Caco-2 (cell line): ENCODE results near the gene RASGEF1C. TPM values are rescaled to one million over a fixed set of nuclear protein-coding genes. Genes with fewer than 3 reads are reported as not detected.

Experiments used
- BruUV-seq: library from RNA; stranded (reverse); fragments of 400-500 nt; replicated peaks from 2 replicates; lab custom pipeline; 2021; lab: Mats Ljungman, UMichigan
- CTCF ChIA-PET: fragments of 300-600 bp; sonication (Branson Sonifier 250); formaldehyde crosslinking; loops from one replicate; lab custom pipeline; 2022; ENCODE audit warnings: antibody characterized with exemption; lab: Charles Lee
- POLR2A ChIA-PET: fragments of 300-600 bp; sonication (Branson Sonifier 250); formaldehyde crosslinking; loops from one replicate; lab custom pipeline; 2022; ENCODE audit warnings: antibody characterized with exemption; lab: Charles Lee
- DNase-seq, 2 experiments: peaks; one replicate each; pipeline versions ENCODE4 v3.0.0 to v3.0.0-alpha.2; 2020 to 2022
- H3K27me3 ChIP-seq: replicated peaks from 2 replicates; pipeline ENCODE4 v1.6.0; 2011; ENCODE audit warnings: low read length; ENCODE audit not compliant: control insufficient read depth, insufficient read depth
- H3K36me3 ChIP-seq: 2 replicates; pipeline ENCODE4 v1.5.1; 2011; ENCODE audit warnings: low read length; ENCODE audit not compliant: control insufficient read depth, insufficient read depth
- H3K4me1 ChIP-seq: fragments of 250-450 bp; sonication (Bioruptor Pico); 2 replicates; pipeline ENCODE4 v1.5.1; 2020; ENCODE audit warnings: mild to moderate bottlenecking
- H3K4me3 ChIP-seq: 2 replicates; pipeline ENCODE4 v1.5.1; 2011; ENCODE audit warnings: low read depth, mild to moderate bottlenecking, control low read depth, low read length
- H3K9me3 ChIP-seq: fragments of 250-450 bp; sonication (Bioruptor Pico); 2 replicates; pipeline ENCODE4 v1.5.1; 2020; ENCODE audit warnings: mild to moderate bottlenecking, moderate library complexity
- H3K27ac Mint-ChIP-seq: one replicate; pipeline ENCODE4 v1.8.0; 2022; ENCODE audit warnings: mixed read lengths; ENCODE audit not compliant: unreplicated experiment
- H3K27me3 Mint-ChIP-seq: one replicate; pipeline ENCODE4 v1.8.0; 2022; ENCODE audit warnings: mixed read lengths; ENCODE audit not compliant: insufficient read depth, unreplicated experiment
- H3K36me3 Mint-ChIP-seq: one replicate; pipeline ENCODE4 v1.8.0; 2022; ENCODE audit warnings: mild to moderate bottlenecking, mixed read lengths; ENCODE audit not compliant: insufficient read depth, unreplicated experiment
- H3K4me1 Mint-ChIP-seq: one replicate; pipeline ENCODE4 v1.8.0; 2022; ENCODE audit warnings: low read depth, mixed read lengths; ENCODE audit not compliant: unreplicated experiment
- H3K4me3 Mint-ChIP-seq: one replicate; pipeline ENCODE4 v1.8.0; 2022; ENCODE audit warnings: mild to moderate bottlenecking, moderate library complexity, mixed read lengths; ENCODE audit not compliant: unreplicated experiment
- H3K9me3 Mint-ChIP-seq: one replicate; pipeline ENCODE4 v1.8.0; 2022; ENCODE audit warnings: mixed read lengths; ENCODE audit not compliant: unreplicated experiment
- intact Hi-C: fragments of 100-400 bp; cut with micrococcal nuclease; formaldehyde crosslinking; loops from one replicate; pipeline ENCODE4 v1.10.0; 2022; ENCODE audit not compliant: unreplicated experiment
- total RNA-seq: library from RNA; stranded (reverse); gene quantifications from 2 replicates; pipeline ENCODE4 v1.2.3, GENCODE V29; 2022
- TF ChIP-seq, protein P1 (sequence below), 2 experiments: fragments of 200-600 bp in 1 of 2; IDR thresholded peaks; 1 replicate in 1 of 2; 2 replicates in 1 of 2; pipeline versions ENCODE4 v1.5.1 to v1.8.0; 2011 to 2022; ENCODE audit warnings: antibody characterized with exemption in 1 of 2, control low read depth in 1 of 2, inconsistent platforms in 1 of 2, low read depth in 1 of 2, low read length in 1 of 2, mild to moderate bottlenecking in 1 of 2, moderate library complexity in 1 of 2; ENCODE audit not compliant: insufficient read depth in 1 of 2, severe bottlenecking in 1 of 2, unreplicated experiment in 1 of 2

RASGEF1C gene
- total RNA-seq, 1 experiment from 2014 or later, result not detected

DNA sequence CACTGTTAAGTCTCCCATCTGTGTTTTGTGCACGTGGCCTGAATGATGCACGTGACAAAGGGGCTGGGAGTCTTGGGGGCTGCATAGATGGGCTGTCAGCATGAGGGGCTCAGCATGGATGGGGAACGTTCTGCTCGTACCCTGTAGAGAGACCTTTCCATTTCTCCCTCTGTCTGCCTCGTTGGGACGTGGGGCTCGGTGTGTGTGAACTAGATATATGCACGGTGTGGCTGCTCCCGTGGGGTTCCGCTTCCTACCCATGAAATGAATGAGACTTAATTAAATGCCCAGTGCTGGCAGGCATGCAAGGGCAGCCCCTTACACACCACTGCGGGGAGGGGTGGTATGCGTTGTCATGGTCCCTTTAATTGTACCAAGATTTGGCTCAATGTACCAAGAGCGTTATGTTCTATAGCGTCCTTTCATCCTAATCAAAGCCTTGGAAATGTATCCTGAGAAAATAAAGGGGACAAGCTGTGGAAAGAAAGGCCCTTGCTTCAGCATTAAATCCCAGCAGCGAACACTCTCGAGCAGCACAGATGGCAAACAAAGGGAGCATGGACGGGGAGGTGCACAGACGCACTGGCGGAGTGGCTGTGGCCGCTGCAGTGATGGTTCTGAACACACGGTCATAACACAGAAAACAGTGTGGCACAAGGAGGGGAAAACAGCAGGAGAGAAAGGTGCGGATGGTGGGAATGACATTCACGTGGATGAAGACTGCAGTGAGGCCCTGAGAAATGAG lies 66.8 kb downstream of the RASGEF1C start:
- POLR2A ChIA-PET, result no interaction called here
- no peaks in the 10 kb centered on the region; the same call in none of the 2 replicates for H3K27me3 ChIP-seq
- H3K9me3 Mint-ChIP-seq, result peaks cover 11% of the 10 kb centered on the region
- intact Hi-C loops, result no loop called here
- H3K4me1 Mint-ChIP-seq, result peaks cover 8% of the 10 kb centered on the region
- H3K4me3 Mint-ChIP-seq, result no peak overlapping the region
- H3K4me3 ChIP-seq, result no peak overlapping the region
- H3K27ac Mint-ChIP-seq, result no peak overlapping the region
- CTCF ChIA-PET, result no interaction called here
- H3K36me3 ChIP-seq, result no peaks in the 10 kb centered on the region
- peaks cover 30% of the 10 kb centered on the region for H3K27me3 Mint-ChIP-seq
- H3K4me1 ChIP-seq, result no peaks in the 10 kb centered on the region
- H3K9me3 ChIP-seq, result peaks cover 7% of the 10 kb centered on the region
- TF ChIP-seq, protein P1, sequence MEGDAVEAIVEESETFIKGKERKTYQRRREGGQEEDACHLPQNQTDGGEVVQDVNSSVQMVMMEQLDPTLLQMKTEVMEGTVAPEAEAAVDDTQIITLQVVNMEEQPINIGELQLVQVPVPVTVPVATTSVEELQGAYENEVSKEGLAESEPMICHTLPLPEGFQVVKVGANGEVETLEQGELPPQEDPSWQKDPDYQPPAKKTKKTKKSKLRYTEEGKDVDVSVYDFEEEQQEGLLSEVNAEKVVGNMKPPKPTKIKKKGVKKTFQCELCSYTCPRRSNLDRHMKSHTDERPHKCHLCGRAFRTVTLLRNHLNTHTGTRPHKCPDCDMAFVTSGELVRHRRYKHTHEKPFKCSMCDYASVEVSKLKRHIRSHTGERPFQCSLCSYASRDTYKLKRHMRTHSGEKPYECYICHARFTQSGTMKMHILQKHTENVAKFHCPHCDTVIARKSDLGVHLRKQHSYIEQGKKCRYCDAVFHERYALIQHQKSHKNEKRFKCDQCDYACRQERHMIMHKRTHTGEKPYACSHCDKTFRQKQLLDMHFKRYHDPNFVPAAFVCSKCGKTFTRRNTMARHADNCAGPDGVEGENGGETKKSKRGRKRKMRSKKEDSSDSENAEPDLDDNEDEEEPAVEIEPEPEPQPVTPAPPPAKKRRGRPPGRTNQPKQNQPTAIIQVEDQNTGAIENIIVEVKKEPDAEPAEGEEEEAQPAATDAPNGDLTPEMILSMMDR (IDR thresholded peaks at IDR 0.05; ENCODE audit: insufficient read depth in 1 of 2, low read depth in 1 of 2, low read length in 1 of 2, severe bottlenecking in 1 of 2, unreplicated experiment in 1 of 2), result no peak
- H3K36me3 Mint-ChIP-seq, result no peaks in the 10 kb centered on the region
- DNase-seq, result no peak
- no TSS peak for BruUV-seq

DNA sequence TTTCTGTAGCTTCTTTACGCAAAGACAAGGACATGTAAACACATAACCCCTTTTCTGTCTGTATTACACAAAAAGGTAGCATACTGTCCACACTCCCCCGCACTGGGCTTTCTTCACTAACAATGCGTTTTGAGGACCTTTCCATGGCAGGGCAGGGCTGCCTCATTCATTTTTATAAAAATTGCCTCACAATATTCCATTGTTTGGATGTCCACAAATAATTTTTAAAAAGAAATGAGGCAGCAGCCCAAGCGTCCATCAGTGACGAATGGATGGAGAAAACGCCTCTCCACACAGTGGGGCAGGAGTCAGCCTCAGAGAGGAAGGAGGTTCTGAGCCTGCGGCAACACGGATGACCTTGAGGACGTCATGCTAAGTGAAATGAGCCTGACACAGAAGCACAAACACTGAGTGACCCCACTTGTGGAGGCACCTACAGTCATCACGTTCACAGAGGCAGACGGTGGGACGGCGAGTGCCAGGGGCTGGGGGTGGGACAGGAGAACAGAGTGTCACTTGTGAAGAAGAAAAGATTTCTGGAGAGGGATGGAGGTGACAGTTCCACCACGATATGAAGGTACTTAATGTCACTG lies 67.8 kb downstream of the RASGEF1C start:
- no peaks in the 10 kb centered on the region for H3K36me3 Mint-ChIP-seq
- Histone ChIP-seq H3K36me3 (no peaks in the 10 kb centered on the region), H3K9me3 (no peaks in the 10 kb centered on the region; the same call in 1 of the 2 replicates), H3K27me3 (no peaks in the 10 kb centered on the region; the same call in none of the 2 replicates), H3K4me1 (no peaks in the 10 kb centered on the region), H3K4me3 (no peak overlapping the region)
- H3K4me3 Mint-ChIP-seq, result no peak overlapping the region
- BruUV-seq, result no TSS peak
- DNase-seq, result no peak
- peaks cover under 1% of the 10 kb centered on the region for H3K9me3 Mint-ChIP-seq
- H3K4me1 Mint-ChIP-seq, result peaks cover 8% of the 10 kb centered on the region
- POLR2A ChIA-PET, result no interaction called here
- TF ChIP-seq, protein P1 (IDR thresholded peaks at IDR 0.05; ENCODE audit: insufficient read depth in 1 of 2, low read depth in 1 of 2, low read length in 1 of 2, severe bottlenecking in 1 of 2, unreplicated experiment in 1 of 2), result no peak
- H3K27me3 Mint-ChIP-seq, result peaks cover 25% of the 10 kb centered on the region
- intact Hi-C loops, result no loop called here
- CTCF ChIA-PET, result no interaction called here
- H3K27ac Mint-ChIP-seq, result no peak overlapping the region

DNA sequence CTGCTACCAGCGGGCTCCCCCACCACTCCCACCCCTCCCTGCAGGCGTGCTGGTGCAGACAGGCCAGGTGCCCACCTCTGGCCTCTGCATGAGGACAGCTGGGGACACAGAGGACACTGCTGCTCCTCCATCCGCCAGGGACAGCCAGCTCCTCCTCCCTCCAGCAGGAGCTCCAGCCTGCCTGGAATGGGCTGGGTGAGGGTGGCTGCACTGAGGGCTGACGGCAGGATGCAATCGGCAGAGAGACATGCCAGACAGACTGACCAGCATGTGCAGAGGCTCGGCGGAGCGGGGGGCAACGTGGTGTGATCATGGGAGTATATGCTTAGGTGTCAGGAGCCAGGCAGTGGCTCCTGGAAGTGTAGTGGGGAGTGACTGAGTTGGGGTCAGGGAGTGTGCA lies 68.4 kb downstream of the RASGEF1C start:
- Histone ChIP-seq H3K4me3 (no peak overlapping the region), H3K4me1 (no peaks in the 10 kb centered on the region), H3K27me3 (no peaks in the 10 kb centered on the region; the same call in none of the 2 replicates), H3K36me3 (no peaks in the 10 kb centered on the region), H3K9me3 (no peaks in the 10 kb centered on the region)
- no peak overlapping the region for H3K27ac Mint-ChIP-seq
- peaks cover 8% of the 10 kb centered on the region for H3K4me1 Mint-ChIP-seq
- H3K9me3 Mint-ChIP-seq, result no peaks in the 10 kb centered on the region
- intact Hi-C loops, result no loop called here
- peaks cover 25% of the 10 kb centered on the region for H3K27me3 Mint-ChIP-seq
- POLR2A ChIA-PET, result no interaction called here
- H3K36me3 Mint-ChIP-seq, result no peaks in the 10 kb centered on the region
- TF ChIP-seq, protein P1 (IDR thresholded peaks at IDR 0.05; ENCODE audit: insufficient read depth in 1 of 2, low read depth in 1 of 2, low read length in 1 of 2, severe bottlenecking in 1 of 2, unreplicated experiment in 1 of 2), result no peak
- no peak overlapping the region for H3K4me3 Mint-ChIP-seq
- CTCF ChIA-PET, result interaction anchor here (0.6 kb wide), 1 partner anchor 1102 kb away, joined by 4 read pairs; no protein-coding TSS in a partner anchor
- DNase-seq, result no peak
- BruUV-seq, result no TSS peak
